SIG-M5 treated with dmso at 0.1 percent for 504 hours (cell line): ENCODE data around the gene MSH5.

Experiments
- DNase-seq: peaks from one replicate; lab custom pipeline; 2025; ENCODE audit not compliant: unreplicated experiment; lab: John Stamatoyannopoulos, UW

Gene MSH5

DNA sequence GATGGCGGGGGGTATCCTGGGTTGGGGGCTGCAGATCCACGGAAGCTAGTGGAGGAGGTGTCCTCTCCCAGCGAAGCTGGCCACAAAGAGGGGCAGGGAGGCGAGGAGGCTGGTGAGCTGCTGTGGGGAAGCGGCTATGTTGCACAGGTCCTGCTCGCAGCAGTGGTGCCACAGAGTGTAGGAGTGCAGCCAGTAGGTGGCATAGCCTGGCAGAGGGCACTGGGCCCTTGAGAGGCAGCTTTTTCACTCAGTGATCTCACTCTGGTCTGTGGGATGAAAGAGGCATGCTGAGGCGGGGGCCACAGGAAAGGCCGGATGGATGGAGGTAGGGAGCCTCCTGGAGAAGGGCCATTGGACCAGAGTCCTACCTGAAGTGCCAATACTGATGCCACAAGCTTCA, 27.5 kb upstream of the MSH5 start:
- no peak for DNase-seq

DNA sequence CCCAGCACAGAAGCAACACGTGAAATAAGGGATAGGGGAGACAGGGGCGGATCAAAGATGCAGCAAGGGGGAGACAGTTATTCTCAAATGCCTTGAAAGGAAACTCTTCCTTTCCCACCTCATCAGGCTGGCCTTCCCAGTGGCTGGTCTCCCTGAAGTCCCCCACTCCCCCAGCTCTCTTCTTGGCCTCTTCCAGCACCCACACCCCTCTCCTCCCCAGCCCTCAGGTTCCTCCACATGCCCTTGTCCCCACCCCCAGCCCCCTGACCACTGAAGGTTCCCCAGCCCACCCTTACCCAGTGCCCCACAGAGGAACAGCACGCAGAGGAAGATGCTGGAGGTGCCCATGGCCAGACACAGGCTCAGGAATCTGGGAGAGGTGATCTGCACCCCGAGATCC, 26.3 kb upstream of the MSH5 start:
- DNase-seq: no peak

DNA sequence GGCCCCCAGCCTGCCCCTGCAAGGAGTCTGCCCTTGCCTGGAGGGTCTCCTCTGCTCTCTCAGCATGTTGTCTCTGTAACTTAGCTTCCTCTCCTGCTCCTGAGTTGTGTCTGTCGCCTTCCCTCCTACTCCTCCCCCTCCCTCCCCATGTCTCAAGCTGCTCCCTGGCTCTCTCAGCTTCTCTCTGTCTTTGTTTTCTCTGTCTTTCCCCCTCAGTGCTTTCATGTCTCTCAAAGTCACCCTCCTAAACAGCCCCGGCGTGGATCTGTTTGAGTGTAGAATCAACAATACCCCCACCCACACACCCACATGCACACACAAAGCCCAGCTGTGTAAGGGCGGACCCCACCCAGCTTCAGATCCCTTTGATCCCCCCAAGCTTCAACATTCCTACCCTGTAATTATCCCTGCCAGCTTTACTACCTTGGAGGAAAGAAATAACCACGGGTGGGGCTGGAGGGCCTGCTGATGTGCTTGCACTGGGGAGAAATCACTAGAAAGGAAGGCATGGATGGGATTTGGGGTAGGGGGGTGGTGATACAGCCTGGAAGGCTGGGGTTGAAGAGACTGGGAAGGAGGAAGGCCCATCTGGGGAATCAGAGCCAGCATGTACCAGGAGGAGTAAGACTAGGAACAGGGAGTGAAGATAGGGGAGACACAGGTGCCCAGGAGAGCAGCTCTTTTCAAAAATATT, 25.7 kb upstream of the MSH5 start:
- no peak for DNase-seq

DNA sequence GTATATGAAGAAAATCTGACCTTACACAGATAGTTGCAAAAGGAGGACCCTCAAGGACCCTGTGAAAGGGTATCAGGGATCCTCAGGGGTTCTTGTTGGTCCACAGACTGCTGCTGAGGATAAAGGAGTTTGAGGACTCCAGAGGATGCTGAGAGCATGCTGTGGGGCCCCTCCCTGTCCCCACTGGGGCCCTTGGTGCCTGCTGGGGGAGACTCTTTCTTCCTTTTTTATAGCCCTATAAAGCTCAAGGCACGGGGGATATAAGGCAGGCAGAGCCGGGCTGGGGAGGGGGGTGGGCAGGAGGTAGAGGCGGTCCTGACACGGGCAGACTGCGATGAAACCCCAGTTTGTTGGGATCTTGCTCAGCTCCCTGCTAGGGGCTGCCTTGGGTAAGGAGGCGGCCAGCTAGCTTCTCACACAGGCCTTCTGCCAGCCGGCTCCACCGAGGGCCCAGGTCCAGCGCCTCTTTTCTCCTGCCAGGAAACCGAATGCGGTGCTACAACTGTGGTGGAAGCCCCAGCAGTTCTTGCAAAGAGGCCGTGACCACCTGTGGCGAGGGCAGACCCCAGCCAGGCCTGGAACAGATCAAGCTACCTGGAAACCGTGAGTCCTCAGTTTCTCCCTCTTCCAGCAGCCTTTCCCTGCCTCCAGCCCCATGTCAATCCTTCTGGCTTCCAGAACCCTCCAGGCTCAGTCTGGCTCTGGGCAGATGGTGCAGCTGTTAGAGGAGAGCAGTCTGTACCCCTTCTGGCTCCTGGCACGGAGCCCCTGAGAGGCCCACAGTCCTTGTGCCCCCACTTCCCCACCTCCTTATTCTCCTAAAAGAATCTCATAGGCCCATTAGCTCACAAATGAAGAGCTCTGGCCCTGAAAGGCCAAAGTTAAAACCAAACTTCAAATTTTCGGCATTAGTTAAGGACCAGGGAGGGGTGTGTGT, 24.5 kb upstream of the MSH5 start, which contains the start of gene LY6G6D:
Gene LY6G6D, plus strand, starts transcription at position 327 of the 937 bp plus-strand sequence. Its CDS starts 8 bp downstream, at position 335.
- no peak for DNase-seq

GRCh38 chr6:31717499-31718222, 22.1 kb upstream of the MSH5 start:
- DNase-seq: peak; percentile 8

DNA sequence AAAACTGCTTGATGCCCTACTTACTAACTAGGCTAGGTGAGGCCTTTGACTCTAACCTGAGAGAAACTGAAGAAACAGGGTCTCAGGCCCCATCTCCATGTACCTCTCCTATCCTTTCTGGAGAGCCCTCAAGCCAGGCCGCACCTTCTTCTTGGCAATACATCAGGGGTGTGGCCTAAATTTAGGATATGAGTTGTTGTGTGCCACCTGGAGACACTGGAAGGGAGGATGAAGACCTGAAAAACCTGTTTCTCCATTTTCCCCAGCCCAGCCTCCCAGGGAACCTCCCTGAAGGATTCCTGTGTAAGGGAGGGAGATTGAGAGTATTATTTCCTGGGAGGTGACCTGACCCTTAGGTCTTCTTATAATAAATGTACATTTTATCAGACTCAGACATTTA, 21.5 kb upstream of the MSH5 start:
- DNase-seq: peak; percentile 37

DNA sequence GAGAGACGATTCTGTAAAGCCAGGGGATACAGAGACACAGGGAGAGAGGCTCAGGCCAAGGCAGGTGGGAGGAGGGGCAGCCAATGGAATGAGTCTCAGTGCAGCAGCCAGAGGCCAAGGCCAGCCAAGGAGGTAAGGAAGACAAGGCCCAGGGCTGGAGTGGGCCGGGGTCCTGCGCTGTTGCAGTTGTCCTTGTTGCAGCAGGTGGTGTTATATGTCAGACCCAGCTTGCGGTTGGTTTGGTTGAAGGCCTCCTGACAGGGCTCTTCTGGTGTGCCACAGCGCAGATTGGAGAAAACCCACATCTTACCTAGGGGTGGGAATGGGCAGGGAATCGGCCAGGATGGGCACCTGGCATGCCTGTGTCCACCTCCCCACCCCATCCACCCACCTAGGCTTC, 20.8 kb upstream of the MSH5 start:
- DNase-seq: no peak

DNA sequence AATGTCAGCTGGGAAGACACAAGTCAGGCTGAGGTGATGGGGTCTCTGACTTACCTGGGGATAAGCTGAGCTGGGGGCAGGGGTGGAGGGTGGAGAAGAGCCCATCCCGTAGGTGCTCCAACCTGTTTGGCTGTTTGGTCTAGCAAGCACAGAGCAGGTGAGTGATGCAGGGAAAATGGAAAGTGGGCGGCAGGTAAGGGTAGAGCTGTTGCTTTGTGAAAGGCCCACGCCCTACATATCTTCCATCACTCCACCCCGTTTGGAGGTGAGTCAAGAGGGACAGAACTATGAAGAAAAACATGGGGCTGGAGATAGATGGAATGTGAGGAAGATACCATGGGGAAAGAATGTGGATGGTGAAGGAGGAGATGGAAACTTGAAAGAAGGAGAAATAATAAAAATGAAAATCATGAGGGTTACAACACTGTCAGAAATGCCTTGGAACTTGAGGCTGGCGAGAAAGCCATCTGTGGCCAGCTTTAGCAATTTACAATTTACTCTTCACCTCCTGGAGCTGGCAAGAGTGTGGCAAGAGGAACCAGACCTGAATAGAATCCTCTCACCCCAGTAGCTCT, 19.5 kb upstream of the MSH5 start:
- DNase-seq: no peak

DNA sequence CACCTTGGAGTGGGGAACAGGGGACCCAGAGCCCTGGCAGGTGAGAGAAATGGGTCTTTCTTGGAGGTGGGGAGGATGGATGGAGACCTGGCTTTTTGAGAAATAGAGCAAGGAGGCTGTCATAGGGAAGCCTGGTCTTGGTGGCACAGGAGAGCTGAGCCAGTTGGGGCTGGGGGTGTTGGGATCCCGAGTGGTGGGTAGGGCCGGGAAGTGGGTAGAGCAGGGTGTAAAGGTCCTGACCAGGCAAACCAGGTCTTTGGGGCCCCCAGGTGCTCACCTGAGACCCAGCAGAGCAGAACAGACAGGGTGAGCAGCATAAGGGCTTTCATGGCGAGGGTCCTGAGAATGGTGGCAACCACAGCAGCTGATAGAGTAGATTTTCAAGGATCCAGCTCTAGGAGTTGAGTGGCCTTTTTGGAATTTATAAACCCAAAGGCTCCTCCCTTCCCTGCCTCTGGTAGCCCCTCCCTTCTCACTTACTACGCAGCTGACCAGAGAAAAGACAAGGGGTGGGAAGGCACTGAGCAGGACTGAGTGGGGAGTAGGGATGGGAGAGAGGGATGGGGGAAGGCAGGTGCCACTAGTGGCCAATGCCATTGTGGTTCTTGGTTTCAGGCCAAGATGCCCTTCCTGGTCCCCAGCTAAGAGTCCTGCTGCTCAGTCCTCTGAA, 18.3 kb upstream of the MSH5 start, which contains the start of gene LY6G6C:
Gene LY6G6C, minus strand, starts transcription at position 396 of the 670 bp plus-strand sequence. Its CDS starts 67 bp downstream, at position 329.
- no peak for DNase-seq

- no peak for DNase-seq
Measured at GRCh38 chr6:31722173-31722572, 17.6 kb upstream of the MSH5 start.

- DNase-seq: no peak
Measured at GRCh38 chr6:31723245-31723979, 16.4 kb upstream of the MSH5 start, which contains the start of gene MPIG6B. Gene MPIG6B, plus strand, starts transcription at chr6:31723373. Its CDS starts 11 bp downstream, at chr6:31723384.

GRCh38 chr6:31723980-31724691, 15.7 kb upstream of the MSH5 start:
- DNase-seq: no peak

GRCh38 chr6:31725502-31726350, 14.1 kb upstream of the MSH5 start:
- no peak for DNase-seq

GRCh38 chr6:31727034-31727716, 12.6 kb upstream of the MSH5 start:
- peak; percentile 84 for DNase-seq

DNA sequence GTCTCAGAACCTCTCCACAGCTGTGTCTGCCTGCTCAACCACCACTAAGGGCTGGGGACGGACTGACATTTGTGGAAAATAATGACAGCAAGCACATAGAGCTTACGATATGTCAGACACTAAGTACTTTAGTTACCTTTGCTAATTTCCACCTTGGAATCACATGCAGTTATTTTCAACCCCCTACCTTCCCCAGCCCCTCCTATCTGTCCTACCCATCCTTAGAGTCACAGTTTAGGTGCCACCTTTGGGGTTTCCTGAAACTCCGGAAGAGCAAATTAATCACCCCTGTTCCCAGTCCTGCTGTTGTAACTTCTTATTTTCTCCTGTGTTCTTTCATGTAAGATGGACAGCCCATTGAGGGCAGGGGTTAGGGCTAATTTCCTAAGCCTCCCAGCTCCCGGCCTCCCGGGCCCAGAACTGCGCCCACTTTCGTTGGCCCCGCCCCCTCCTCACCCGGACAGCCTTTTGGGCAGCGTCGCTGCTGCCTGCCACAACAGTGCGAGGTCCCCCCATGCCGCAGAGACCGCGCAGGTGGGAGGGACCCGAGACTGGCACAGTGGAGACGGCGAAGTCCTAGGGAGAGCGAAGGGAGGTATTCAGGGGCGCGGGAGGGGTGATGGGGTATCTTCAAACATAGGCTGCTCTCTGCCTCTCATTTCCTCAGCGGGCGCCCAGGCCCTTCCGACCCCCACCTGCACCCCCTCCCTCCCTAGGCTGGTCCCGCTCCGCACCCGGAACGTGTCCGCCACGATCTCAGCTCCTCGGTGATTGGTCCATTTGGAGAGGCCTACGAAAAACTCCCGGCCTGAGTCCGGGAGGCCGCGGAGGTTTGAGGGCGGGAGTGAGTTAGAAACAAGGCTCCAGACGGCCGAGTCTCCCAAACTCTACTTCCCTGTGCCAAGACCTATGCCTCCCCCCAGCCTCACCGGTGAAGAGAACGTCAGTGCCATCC, 11.8 kb upstream of the MSH5 start:
- DNase-seq: no peak

DNA sequence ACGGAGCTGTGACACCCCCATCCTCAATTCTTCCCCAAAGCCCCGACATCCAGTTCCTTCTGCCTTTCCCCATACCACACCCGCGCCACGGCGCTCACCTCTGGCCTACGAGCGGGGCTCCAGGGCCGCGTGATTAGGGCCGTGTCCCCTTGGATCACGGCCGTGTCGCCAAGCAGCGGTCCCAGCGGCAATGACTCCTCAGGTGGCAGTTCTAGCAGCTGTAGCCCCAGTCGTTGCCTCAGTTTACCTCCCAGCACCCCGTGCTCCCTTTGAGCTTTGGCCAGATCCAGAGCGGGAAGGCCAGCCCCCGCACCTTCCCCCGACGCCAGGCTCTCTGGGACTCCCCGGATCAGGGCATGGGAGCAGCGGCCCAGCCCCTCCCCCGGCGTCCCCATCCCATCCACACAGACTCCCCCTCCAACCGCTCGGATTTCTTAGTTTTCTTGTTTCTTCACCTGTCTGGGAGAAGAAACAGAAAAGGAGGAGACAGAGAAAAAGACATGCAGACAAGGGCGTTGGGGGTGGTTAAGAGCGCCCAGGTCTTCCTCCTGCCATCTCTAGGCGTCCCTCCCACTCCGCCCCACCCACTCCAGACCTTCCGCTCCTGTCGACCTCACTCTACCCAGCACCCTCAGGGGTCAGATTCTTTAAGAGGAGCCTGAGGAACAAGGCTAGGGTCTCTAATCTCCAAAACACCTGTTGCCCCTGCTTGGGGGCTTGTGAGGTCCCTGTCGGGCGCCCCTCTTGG, 10.9 kb upstream of the MSH5 start, which contains the start of gene DDAH2:
Gene DDAH2, minus strand, starts transcription at position 533 of the 748 bp plus-strand sequence. Its CDS starts 138 bp downstream, at position 395.
- no peak for DNase-seq
